H4 (cell line): ENCODE data around the gene CSF2. TPM values are rescaled to one million over a fixed set of nuclear protein-coding genes. Genes with fewer than 3 reads are reported as not detected.
"Not testable (repeated sequence)": the region's sequence is repeated elsewhere in the genome, so short reads cannot be mapped to it uniquely, and the experiment has no call there.

Experiments
- DNase-seq: peaks from one replicate; pipeline ENCODE4 v3.0.0-alpha.2; 2015; ENCODE audit warnings: low spot score
- total RNA-seq: library from RNA; depleted of rRNA; stranded (reverse); fragments of >200 nt; shearing (Covaris generic); gene quantifications from 2 replicates; pipeline ENCODE4 v1.2.3, GENCODE V29; 2014; rRNA removed

The CSF2 gene
- total RNA-seq, 1 experiment from 2014 or later: 0.37 TPM

DNA sequence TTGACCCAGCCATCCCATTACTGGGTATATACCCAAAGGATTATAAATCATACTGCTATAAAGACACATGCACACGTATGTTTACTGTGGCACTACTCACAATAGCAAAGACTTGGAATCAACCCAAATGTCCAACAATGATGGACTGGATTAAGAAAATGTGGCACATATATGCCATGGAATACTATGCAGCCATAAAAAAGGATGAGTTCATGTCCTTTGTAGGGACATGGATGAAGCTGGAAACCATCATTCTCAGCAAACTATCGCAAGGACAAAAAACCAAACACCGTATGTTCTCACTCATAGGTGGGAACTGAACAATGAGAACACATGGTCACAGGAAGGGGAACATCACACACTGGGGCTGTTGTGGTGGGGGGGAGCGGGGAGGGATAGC is 35.4 kb downstream of the CSF2 start:
- not testable (repeated sequence) for DNase-seq

DNA sequence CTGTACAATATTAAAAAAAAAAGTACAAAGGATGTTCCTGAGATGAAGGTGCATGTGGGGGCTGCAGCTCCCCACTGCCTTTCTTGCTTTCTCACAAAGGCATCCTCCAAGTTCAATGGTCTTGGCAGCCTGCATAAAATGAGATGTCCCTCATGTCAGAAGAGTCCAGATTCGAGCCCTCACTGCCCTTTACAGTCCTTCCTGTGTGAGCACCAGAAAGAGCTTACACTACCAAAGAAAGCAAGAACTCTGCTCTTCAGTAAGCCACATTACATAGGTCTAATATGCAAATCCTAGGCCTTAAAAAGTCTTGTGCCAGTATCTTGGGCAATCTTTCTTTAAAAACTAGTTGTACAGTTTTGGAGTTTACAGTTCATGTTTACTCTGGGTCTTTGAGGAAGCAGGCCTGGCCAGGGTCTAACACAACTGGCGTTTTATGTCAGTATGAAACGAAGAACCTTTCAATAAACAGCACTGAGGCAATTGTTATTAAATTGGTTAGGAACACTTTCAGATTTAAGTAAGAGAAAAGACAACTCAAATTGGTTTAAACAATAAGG is 36.0 kb downstream of the CSF2 start:
- DNase-seq: no peak

DNA sequence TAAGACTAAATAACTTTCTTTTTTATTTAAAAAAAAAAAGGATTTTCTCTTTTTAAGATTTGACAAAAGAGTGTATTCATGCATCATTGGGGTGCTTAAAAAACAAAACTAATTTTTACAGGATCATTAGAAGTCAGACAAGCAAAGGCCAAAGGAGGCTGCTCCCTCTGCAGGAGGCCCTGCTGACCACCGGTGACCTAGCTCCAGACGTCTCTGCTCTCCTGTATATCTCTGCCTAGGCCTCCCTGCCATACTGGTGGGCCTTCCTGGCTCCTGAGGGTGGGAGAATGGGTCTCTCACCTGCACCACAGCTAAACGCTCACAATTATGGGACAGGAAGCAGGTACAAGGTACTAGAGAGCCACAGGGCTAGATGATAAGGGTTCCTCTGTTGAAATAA is 36.6 kb downstream of the CSF2 start:
- no peak for DNase-seq

DNA sequence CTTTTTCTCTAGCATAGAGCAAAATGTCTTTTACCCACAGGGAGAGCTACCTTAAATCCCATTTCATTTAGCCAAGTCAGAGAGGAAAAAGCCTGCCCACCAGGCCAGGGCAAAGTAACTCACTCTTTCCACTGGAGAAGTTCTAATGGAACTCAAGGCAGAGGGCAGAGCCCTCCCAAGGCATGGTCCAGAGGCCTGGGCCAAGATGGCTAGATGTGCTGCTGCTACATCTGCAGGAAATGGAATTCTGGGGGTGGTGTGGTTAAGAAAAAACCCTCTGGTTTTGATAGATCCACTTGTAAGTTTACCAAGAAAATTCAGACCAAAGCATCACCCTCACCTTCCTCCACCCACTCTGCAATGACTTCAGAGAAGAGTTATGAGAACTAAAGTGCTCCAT is 37.3 kb downstream of the CSF2 start:
- DNase-seq: no peak

DNA sequence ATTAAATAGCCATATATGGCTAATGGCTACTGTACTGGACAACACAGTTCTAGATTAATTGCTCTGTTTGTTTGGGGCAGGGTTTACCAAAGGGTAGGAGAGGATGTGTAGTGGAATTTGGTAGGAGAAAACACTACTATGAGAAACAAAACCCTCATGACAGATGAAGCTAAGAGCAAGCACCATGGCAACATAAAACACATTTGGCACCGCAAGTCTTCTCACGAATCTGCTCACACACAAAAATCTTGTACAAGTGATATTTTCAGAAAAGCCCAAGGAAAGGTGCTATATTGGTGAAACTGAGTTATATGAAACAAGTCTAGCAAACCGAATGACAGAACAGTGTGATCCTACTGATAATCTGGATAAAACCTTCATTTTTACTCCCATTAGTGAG is 38.5 kb downstream of the CSF2 start:
- no peak for DNase-seq

DNA sequence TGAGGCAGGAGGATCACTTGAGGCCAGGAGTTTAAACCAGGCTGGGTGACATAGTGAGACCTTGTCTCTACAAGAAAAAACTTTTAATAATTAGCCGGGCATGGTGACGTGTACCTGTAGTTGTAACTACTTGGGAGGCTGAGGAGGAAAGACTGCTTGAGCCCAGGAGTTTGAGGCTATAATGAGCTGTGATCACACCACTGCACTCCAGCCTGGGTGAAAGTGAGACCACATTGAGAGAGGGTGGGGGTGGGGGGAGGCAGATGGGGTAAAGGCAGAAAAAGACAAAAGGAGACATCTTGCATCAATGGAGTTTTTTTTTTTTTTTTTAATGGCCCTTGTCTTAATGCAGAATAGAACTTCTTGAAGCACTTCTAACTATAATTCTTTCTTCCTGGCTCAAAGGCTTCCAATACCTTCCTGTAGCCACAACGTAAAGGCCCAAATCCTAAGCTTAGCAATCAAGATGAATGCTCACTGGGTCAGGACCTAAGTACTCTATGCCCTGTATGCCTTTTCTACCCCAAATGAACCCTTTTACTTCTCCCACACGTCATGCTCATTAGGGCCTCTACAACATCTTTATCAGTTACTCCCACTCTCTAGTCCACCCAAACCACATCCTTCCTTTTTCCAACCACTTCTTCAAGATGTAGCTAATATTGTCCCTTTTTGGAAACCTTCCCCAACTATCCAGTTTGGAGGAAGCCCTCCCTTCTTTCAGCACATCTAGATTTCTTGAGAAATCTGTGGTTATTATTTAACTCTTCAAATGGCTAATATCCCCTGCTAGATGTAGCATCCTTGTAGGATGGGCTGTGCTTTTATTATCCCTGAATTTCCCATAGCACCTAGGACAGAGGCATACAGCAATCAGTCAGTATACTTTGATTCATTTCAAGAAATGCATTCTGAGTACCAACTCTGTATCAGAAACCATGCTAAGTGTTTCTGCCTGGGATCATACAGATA is 40.8 kb downstream of the CSF2 start:
- no peak for DNase-seq

DNA sequence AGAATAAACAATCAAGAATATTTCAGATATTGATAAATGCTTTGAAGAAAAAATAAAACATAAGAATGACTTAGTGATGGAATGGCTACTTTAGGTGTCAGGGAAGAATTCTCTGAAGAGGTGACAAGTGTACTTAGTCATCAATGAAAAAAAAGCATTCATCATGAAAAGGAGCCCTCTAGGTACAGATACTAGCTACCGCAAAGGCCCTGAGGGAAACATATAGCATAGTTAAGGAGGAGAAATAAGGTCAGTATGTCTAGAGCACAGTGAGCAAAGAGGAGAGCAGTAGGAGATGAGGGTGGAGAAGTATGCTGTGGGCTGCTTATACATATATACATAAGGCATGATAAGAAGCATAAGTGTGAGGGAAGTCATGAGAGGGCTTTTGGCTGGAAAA is 41.8 kb downstream of the CSF2 start:
- DNase-seq: no peak

DNA sequence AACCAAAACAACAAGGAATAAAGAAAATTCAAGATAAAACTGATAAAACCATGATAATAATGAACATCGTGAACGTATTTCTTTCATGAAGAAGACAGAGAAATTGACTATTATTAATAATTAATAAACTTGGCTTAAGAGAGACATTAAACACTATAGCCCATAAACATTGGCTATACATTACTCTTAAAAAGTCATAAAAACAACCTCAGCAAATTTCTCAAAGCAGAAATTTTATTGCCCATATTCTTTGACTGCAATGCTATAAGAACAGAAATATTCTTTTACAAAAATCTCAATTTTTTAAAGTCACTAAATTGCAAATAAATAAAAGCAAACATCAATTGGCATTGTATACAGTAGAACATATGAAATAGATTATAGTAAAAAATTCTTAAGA is 42.5 kb downstream of the CSF2 start:
- no peak for DNase-seq

DNA sequence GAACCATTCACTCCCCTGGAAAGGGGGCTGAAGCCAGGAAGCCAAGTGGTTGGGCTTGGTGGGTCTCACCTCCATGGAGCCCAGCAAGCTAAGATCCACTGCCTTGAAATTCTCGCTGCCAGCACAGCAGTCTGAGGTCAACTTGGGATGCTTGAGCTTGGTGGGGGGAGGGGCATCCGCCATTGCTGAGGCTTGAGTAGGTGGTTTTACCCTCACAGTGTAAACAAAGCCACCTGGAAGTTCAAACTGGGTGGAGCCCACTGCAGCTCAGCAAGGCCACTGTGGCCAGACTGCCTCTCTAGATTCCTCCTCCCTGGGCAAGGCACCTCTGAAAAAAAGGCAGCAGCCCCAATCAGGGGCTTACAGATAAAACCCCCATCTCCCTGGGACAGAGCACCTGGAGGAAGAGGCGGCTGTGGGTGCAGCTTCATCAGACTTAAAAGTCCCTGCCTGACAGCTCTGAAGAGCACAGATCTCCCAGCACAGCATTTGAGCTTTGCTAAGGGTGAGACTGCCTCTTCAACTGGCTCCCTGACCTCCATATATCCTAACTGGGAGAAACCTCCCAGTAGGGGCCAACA is 43.4 kb downstream of the CSF2 start:
- not testable (repeated sequence) for DNase-seq

DNA sequence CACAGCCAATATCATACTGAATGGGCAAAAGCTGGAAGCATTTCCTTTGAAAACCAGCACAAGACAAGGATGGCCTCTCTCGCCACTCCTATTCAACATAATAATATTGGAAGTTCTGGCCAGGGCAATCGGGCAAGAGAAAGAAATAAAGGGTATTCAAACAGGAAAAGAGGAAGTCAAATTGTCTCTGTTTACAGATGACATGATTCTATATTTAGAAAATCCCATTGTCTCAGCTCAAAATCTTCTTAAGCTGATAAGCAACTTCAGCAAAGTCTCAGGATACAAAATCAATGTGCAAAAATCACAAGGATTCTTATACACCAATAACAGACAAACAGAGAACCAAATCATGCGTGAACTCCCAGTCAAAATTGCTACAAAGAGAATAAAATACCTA is 47.1 kb downstream of the CSF2 start:
- not testable (repeated sequence) for DNase-seq

DNA sequence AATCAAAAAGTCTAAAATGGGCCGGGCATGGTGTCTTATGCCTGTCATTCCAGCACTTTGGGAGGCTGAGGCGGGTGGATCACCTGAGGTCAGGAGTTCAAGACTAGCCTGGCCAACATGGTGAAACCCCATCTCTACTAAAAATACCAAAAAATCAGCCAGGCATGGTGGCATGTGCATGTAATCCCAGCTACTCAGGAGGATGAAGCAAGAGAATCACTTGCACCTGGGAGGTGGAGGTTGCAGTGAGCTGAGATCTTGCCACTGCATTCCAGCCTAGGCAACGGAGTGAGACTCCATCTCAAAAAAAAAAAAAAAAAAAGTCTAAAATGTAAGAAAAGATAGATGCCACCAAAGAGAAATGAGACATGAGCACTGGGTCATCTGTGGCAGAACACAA is 49.4 kb downstream of the CSF2 start:
- not testable (repeated sequence) for DNase-seq

DNA sequence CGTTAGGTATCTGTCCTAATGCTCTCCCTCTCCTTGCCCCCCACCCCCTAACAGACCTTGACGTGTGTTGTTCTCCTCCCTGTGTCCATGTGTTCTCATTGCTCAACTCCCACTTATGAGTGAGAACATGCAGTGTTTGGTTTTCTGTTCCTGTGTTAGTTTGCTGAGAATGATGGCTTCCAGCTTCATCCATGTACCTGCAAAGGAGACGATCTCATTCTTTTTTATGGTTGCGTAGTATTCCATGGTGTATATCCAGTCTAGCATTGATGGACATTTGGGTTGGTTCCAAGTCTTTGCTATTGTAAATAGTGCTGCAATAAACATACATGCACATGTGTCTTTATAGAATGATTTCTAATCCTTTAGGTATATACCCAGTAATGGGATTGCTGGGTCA is 50.0 kb downstream of the CSF2 start:
- DNase-seq: not testable (repeated sequence)

Other genes starting within 250 kb of the CSF2 start
- not detected in 2 replicates for gene MEIKIN, start 128.1 kb upstream of the CSF2 start, total RNA-seq
- gene ACSL6, start 62.1 kb upstream of the CSF2 start, total RNA-seq: 0.43 and 0.46 TPM in 2 replicates
- not detected in 2 replicates for gene IL3, start 13.1 kb upstream of the CSF2 start, total RNA-seq
- 83.5 and 85.5 TPM in 2 replicates for gene P4HA2, start 154.1 kb downstream of the CSF2 start, total RNA-seq
- 79.8 and 96.0 TPM in 2 replicates for gene PDLIM4, start 183.9 kb downstream of the CSF2 start, total RNA-seq
- gene SLC22A4, start 220.6 kb downstream of the CSF2 start, total RNA-seq: 4.2 and 5.1 TPM in 2 replicates